RWPE2 (cell line): ENCODE results near the gene CACNB2.

ENCODE experiments used
- ATAC-seq: fragments of 200-7000 bp; cut with Tn5 transposase; 3 replicates; pipeline ENCODE4 v1.9.1; 2021; ENCODE audit warnings: low read depth
- DNase-seq: peaks from one replicate; pipeline ENCODE4 v3.0.0-alpha.2; 2020; ENCODE audit warnings: low spot score
- H3K27ac ChIP-seq: fragments of 450-650 bp; 2 replicates; pipeline ENCODE4 v1.5.1; 2017; ENCODE audit warnings: mild to moderate bottlenecking; ENCODE audit not compliant: poor library complexity, severe bottlenecking
- H3K27me3 ChIP-seq: fragments of 250-450 bp; sonication (Bioruptor Pico); 2 replicates; pipeline ENCODE4 v1.5.1; 2021; ENCODE audit warnings: mild to moderate bottlenecking, moderate library complexity; ENCODE audit not compliant: insufficient read depth, poor library complexity, severe bottlenecking
- H3K36me3 ChIP-seq: fragments of 250-450 bp; sonication (Bioruptor Pico); 2 replicates; pipeline ENCODE4 v1.5.1; 2020; ENCODE audit warnings: low read depth, mild to moderate bottlenecking, moderate library complexity
- H3K4me1 ChIP-seq: fragments of 250-450 bp; sonication (Bioruptor Pico); 2 replicates; pipeline ENCODE4 v1.5.1; 2021; ENCODE audit warnings: mild to moderate bottlenecking, moderate library complexity; ENCODE audit not compliant: insufficient read depth, poor library complexity, severe bottlenecking
- H3K4me3 ChIP-seq: fragments of 250-450 bp; sonication (Bioruptor Pico); 2 replicates; pipeline ENCODE4 v1.5.1; 2021; ENCODE audit warnings: mild to moderate bottlenecking, moderate library complexity; ENCODE audit not compliant: severe bottlenecking
- H3K9me3 ChIP-seq: fragments of 250-450 bp; sonication (Bioruptor Pico); 2 replicates; pipeline ENCODE4 v1.5.1; 2021; ENCODE audit warnings: mild to moderate bottlenecking, moderate library complexity; ENCODE audit not compliant: severe bottlenecking
- TF ChIP-seq, protein P1 (sequence below): fragments of 450-650 bp; IDR thresholded peaks from one replicate; pipeline ENCODE4 v1.5.1; 2017; ENCODE audit warnings: mild to moderate bottlenecking, moderate library complexity; ENCODE audit not compliant: poor library complexity, severe bottlenecking

CACNB2 gene

DNA sequence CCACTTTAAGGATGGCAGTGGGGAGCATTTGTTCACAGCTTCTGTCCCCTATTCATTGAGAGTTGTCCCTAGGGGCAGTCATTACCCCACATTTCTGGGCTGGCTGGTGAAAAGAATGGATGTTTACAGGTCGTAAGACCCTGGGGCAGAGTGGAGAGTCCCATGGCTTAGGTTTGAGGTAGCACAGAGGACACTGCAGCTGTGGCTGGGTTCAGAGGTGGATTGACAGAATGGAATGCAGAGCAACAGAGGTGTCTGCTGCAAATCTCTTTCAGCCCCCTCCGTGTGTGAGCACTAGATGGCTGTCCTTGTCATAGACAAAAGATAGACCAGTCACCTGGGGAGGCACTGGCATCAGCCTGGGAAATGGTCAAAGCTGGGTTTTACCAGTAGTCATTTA is 141.9 kb downstream of the CACNB2 start:
- no peak for ATAC-seq
- no peaks in the 10 kb centered on the region for H3K36me3 ChIP-seq

DNA sequence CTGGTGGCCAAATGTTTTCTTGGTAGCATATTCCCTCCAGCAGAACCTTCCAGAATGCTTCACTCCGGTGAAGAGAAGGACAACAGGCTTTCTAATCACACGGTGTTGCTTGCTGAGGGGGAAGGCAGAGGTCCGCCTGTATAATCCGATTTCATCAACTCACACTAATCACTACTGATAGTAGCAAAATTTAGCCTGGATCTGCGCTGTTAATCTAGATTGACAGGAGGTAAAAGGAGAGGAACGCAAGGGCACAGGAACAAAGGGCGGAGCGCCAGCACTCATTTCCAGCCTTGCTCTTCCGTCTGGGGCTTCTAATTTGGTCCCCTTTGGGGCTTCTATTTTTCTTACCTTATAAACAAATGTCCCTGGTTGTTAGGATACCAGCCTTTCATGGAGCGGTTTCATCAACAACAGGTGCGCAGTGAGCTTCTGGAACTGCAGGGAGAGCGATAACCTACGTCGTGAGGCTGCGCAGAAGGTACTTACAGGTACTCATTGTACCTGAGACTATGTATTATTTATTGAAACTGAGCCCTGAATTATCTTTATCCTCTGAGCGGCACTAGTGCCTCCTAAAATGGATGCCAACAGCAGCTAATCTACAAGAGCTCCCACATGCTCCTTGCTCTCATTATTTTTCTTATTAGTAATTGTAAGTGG is 150.6 kb downstream of the CACNB2 start:
- ATAC-seq (no peak), DNase-seq (no peak)
- no peak overlapping the region for H3K4me3 ChIP-seq
- no peak overlapping the region for H3K27ac ChIP-seq
- H3K36me3 ChIP-seq = no peaks in the 10 kb centered on the region
- TF ChIP-seq, protein P1, sequence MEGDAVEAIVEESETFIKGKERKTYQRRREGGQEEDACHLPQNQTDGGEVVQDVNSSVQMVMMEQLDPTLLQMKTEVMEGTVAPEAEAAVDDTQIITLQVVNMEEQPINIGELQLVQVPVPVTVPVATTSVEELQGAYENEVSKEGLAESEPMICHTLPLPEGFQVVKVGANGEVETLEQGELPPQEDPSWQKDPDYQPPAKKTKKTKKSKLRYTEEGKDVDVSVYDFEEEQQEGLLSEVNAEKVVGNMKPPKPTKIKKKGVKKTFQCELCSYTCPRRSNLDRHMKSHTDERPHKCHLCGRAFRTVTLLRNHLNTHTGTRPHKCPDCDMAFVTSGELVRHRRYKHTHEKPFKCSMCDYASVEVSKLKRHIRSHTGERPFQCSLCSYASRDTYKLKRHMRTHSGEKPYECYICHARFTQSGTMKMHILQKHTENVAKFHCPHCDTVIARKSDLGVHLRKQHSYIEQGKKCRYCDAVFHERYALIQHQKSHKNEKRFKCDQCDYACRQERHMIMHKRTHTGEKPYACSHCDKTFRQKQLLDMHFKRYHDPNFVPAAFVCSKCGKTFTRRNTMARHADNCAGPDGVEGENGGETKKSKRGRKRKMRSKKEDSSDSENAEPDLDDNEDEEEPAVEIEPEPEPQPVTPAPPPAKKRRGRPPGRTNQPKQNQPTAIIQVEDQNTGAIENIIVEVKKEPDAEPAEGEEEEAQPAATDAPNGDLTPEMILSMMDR = no peak
- H3K27me3 ChIP-seq = peaks cover 8% of the 10 kb centered on the region
- H3K9me3 ChIP-seq = no peaks in the 10 kb centered on the region
- H3K4me1 ChIP-seq = no peaks in the 10 kb centered on the region

More for the DNA sequence above, 141.9 kb downstream of the CACNB2 start:
- no peak overlapping the region for H3K27ac ChIP-seq
- no peaks in the 10 kb centered on the region for H3K27me3 ChIP-seq
- TF ChIP-seq, protein P1 = no peak
- H3K9me3 ChIP-seq = no peaks in the 10 kb centered on the region
- DNase-seq = no peak
- H3K4me1 ChIP-seq = no peaks in the 10 kb centered on the region
- H3K4me3 ChIP-seq = no peak overlapping the region

DNA sequence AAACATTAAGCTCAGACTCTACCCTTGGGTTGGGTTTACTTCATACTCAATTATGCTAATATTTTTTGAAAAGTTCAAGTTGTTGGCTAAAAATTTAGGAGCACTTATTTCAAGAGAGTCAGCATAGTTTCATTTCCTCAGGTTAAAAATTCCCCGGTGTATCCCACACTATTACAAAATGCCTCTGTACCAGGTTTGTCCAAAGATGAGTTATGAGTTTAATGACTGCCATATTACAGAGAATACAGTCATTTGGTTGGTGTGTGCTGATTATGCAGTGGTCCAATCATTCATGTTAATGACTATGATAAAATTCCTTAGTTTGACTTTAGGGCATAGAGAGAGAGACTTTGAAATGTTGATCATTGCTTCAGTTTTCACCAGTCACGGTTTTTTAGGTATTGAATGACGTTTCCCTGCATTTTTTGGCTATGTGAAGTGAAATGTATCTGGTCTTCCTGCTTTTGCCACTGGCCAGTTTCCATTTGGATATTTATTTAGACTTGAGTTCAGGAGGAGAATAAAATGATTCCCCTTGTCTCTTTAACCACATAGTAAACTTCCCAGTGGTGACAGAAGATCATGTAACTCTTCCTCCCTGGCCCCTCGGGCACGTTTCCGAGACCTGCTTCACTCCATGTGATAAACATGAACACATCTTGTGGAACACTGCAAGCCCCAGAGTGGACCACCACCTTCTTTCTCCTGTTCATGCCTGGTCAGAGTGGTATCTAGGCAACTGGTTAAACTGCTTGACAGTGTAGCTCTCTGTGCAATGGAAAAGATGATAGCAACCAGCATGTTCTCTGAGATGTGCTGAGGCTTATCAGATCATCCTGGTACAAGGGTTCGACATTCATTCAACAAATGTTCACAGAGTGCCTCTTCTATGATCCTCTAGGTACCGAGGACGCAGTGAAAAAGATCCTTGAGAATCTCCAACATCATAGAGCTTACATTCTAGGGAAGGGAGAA is 153.6 kb downstream of the CACNB2 start:
- TF ChIP-seq, protein P1 = no peak
- no peak overlapping the region for H3K27ac ChIP-seq
- H3K36me3 ChIP-seq = no peaks in the 10 kb centered on the region
- no peaks in the 10 kb centered on the region for H3K4me1 ChIP-seq
- H3K4me3 ChIP-seq = no peak overlapping the region
- no peak for DNase-seq
- no peaks in the 10 kb centered on the region for H3K9me3 ChIP-seq
- no peak for ATAC-seq
- H3K27me3 ChIP-seq = peaks cover 21% of the 10 kb centered on the region

DNA sequence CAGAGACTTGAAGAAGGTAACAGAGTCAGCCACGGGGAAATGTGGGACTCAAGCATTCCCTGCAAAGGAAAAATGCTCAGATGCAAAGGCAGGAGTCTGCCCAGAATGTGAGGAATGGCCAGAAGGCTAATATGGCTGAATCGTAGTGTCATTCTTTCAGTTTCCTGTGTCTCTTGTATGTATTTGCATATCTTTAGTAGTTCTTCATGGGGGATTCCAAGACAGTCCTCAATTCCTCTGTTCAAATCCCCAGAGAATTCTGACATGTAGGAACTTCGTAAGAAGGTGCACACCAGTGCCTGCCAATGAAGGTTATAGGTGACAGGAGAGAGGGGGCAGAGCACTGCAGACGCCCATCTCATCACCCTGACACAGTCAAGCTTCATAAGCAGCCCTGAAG is 154.4 kb downstream of the CACNB2 start:
- H3K4me3 ChIP-seq = no peak overlapping the region
- no peak overlapping the region for H3K27ac ChIP-seq
- H3K36me3 ChIP-seq = no peaks in the 10 kb centered on the region
- H3K27me3 ChIP-seq = peaks cover 21% of the 10 kb centered on the region
- ATAC-seq (no peak), DNase-seq (no peak)
- TF ChIP-seq, protein P1 = no peak
- no peaks in the 10 kb centered on the region for H3K4me1 ChIP-seq
- no peaks in the 10 kb centered on the region for H3K9me3 ChIP-seq
